GM19463 (cell line): ENCODE data around the gene RPS6KA1.
"Not testable (repeated sequence)": the region's sequence is repeated elsewhere in the genome, so short reads cannot be mapped to it uniquely, and the experiment has no call there.

Experiments
- ATAC-seq: cut with Tn5 transposase; IDR thresholded peaks from one replicate; pipeline ENCODE4 v1.9.1; 2021; ENCODE audit warnings: mild to moderate bottlenecking, moderate library complexity; ENCODE audit not compliant: unreplicated experiment

The RPS6KA1 gene

DNA sequence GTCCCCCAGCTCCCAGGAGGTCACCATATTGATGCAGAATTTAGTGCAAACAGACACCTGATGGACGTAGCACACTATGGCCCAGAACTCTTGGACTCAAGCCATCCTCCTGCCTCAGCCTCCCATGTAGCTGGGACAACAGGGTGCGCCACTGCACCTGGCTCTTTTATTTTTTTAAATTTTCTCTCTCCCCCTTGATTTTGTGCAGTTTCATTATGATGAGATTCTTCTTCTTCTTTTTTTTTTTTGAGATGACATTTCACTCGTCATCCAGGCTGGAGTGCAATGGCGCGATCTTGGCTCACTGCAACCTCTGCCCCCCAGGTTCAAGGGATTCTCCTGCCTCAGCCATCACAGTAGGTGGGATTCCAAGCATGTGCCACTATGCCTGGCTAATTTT lies 63.8 kb downstream of the RPS6KA1 start:
- no peak for ATAC-seq

DNA sequence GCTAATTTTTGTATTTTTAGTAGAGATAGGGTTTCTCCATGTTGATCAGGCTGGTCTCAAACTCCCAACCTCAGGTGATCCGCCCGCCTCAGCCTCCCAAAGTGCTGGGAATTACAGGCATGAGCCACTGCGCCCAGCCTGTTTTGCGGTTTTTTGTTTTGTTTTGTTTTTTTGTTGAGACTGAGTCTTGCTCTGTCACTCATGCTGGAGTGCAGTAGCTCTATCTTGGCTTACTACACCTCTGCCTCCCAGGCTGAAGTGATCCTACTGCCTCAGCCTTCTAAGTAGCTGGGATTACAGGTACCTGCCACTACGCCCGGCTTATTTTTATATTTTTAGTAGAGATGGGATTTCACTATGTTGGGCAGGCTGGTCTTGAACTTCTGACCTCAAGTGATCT lies 65.0 kb downstream of the RPS6KA1 start:
- ATAC-seq, result not testable (repeated sequence)

DNA sequence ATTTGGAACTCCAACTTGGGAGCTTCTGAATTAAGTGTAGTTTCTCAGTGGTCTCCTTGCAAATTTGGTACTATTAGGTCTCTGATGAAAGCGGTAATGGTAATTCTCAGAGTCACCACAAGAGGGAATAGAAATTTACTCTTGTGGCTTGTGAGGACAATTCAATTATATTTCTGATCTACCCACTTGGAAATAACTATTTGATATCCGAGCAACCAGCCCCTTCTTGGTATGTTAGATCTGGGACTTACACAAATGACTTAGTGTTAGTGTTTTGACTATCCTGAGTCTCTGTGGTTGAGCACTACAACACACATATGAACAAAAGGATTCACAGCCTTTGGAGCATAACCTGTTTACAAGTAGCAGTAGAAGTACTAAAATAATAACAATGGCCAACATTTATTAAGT lies 68.1 kb downstream of the RPS6KA1 start:
- no peak for ATAC-seq

DNA sequence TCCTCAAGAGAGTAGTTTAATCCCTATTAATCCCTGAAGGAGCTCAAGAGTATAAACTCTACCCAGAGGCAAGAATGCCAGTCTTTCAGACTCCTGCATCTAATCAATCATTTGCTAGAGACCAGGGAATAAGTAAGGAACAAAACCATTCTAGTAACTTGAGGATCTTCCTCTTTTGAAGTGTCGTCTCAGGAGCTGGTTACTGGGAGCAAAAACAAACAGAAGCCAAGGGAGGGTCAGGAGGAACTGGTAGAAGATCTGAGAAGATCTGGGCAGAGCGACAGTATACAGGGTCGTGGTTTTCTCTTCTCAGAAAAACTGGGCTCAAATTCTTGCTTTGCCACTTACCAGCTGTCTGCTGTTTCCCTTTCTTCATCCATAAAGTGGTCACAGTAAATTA lies 69.3 kb downstream of the RPS6KA1 start:
- ATAC-seq, result no peak

DNA sequence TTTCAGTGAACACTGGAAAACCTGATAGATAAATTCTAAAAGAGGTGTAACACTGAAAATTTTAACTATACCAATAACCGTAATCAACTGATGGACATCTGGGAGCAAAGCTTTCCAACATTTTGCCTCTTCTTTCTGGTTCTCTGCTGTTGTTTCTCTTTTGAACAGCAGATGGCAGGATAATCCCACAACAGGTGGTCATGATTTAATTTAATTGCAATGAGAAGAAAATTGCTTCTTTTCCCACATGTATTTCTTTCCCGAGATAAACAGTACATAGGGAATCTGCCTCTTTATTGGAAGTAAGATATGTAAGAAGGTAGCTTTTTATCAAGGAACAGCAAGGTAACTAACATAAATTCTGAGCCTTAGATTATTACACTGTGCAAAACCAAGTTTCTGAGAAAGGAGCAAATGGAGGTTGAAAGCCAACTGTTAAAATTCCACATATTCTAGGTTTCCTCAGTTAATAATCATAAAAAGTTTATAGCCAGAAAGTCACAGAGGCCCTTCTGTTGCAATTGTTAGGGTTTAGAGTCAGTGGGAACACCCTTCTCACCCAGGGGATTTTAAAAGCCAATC lies 72.9 kb downstream of the RPS6KA1 start:
- ATAC-seq, result no peak

DNA sequence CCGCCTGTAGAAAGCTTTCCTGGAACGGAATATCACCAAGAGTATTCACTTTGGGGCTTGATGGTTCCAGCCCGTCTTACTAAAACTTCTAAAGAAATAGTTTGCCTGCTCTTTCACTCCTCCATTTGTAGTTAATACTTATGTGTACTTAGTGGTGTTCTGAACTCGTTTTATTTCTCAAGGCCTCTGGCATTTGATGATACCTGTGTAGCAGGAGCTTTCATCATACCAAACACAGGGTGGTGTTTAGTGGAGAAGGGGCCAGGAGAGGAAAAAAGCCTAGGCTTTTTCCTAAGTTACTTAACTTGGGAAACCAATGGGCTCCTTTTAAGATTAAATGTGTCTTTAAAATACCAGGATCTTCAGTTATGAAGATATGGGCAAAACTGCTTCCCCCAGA lies 74.3 kb downstream of the RPS6KA1 start:
- no peak for ATAC-seq

DNA sequence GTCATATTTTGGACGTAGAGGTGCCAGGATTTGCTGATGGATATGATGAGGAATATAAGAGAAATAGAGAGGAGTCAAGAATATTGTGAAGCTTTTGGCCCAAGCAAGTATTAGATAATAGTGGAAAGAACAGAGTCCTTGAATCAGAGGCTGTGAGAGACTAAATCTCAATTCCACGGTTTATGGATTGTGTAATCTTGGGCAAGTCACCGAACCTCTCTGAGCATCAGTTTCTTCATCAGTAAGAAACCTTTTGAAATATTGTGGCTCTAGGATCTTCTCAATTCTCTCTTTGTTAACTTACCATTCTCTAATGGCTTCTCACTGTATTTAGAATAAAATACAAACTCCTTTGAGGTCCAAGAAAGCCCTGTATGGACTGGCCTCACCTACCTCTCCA lies 77.6 kb downstream of the RPS6KA1 start:
- ATAC-seq, result no peak

DNA sequence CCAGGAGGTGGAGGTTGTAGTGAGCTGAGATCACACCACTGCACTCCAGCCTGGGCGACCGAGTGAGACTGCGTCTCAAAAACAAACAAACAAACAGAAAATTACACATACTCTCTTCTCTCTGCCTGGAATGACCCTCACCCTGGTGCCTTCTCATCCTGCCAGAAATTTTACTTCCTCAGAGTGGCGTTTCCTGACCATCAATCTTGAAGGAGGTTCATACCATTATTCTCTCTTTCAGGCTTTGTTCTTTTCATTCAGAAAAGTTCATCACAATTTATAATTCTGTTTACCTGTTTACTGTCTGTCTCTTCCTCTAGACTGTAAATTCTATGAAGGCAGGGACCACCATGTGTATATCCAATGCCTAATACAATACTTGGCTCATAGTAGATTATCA lies 79.3 kb downstream of the RPS6KA1 start:
- no peak for ATAC-seq

DNA sequence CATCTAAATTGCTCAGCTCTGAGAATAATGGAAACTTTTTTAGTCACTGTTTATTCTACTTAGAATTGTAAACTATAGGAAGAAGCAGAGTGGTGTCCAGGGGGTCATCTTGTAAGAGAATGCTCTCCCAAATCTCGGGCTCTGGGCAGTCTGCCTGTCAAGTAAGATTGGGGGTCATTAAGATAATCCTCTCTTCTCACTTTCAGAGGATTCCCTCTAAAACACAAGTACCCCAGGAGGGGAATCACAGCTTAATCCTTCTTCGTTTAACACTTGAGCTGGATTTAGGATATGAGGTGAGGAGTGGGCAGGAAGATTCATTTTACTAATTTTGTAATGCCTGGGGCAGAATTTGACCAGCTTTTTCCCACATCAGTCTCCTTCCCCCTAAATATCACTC lies 81.2 kb downstream of the RPS6KA1 start:
- ATAC-seq, result no peak

DNA sequence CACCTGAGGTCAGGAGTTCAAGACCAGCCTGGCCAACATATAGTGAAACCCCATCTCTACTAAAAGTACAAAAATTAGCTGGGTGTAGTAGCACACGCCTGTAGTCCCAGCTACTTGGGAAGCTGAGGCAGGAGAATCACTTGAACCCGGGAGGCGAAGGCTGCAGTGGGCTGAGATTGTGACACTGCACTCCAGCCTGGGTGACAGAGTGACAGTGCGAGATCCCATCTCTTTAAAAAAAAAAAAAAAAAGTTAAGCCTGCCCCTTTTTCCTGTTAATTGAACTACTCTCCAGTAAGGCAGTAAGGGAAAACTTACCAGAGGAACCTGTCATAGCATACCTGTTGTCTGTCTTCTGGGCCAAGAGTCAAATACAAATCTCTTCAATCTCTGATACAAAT lies 83.1 kb downstream of the RPS6KA1 start:
- not testable (repeated sequence) for ATAC-seq

DNA sequence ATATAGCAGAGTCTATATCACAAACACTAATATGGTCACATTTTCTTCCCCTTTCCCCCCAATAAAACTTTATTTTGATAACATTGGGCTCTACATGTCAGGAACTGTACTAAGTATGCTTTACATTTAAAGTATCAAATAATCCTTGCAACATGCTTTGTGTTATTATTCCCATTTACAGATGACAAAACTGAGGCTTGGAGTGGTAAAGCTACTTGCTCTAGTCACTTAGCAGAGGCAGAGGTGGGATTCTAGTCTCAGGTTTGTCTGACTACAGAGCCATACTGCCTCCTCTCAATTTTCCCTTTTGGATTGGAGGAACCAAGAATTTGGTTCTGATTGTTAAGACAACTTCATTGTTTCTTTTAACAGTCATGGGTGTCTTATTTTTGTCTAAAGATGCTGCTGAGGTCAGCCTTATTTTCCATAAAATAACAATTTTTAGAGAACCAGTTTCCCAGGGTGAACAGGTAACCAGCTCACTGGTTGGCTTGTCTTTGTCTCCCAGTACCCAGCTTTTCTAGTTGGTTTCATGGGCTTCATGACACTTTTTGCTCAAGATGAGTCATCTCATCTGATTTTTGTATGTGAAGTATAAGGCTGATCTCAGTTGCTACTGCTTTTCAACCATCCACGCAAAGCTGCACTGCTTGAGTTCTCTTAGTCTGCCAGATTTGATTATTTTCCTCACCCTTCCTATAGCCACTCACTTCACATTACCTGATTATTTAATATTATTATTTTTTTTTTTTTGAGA lies 85.3 kb downstream of the RPS6KA1 start:
- ATAC-seq, result no peak

DNA sequence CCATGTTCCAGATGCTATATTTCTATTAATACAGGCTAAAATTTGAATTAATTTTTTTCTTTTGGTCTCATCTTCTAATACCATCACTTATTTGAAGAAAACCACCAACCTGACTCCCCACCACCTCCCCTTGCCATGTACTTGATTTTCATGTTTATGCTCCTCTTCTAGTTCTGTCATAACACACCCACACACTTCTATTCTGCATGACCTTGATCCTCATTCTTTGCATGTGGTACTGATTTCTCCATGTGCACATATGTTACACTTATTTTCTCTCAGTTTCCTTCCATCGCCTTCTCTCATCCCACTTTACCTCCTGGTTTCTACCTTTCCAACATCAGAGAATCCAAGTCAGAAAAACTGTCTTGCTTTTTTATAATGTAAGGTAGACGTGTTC lies 87.3 kb downstream of the RPS6KA1 start:
- ATAC-seq, result no peak

DNA sequence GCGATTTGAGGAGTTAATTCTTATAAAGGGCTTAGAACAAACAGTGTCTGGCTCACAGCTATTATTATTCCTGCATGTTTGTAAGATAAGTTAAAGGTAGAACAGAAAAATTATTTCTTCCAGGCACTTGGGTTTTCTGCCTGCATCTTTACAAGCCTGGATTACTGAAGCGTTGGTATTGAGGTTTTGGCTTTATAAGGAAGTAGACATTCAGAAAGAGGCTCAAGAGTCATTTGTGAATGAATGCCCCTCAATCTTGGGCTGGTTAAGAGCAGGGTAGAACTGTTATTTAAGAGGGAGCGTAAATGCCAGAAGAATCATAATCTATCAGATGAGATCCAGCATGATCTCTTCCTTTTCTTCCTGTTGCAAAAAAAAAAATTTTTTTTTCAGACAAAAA lies 89.0 kb downstream of the RPS6KA1 start:
- no peak for ATAC-seq
